Stimulated activated CD4-positive, alpha-beta T cell treated with anti-CD3 and anti-CD28 coated beads, TNF-alpha, amount 100 ng/mL, for 4 hours (primary cell): ENCODE results near the gene POLR3E.
"Not testable (repeated sequence)": the region's sequence is repeated elsewhere in the genome, so short reads cannot be mapped to it uniquely, and the experiment has no call there.

ENCODE experiments used
- DNase-seq, 3 experiments: peaks; one replicate each; pipeline ENCODE4 v3.0.0-alpha.2; 2020; ENCODE audit warnings: low read depth in 3 of 3

The POLR3E gene

DNA sequence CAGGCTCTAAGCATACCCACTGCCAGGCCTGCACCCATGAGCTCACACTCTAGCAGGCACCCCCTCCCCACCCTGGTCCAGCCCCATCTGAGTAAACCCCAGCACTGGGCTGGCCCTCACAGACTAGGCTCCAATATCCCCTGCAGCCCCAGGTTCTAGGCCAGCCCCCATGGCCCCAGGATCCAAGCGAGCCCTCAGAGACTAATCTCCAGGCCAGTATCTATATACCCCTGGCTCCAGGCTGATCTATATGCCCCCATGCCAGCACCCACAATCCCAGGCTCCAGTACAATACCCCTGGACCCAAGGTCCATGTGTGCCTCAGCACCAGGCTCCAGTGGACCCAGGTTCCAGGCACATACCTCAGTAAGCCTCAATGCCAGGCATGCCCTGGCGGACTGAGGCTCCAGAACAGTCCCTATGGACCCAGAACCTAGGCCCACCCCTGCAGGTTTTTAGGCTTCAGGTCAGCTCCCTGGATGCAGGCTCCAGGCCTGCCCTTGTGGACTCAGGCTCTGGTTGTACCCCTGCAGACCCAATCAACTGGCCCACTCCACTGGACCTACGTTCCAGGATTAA, 38.5 kb downstream of the POLR3E start:
- DNase-seq = no peak

DNA sequence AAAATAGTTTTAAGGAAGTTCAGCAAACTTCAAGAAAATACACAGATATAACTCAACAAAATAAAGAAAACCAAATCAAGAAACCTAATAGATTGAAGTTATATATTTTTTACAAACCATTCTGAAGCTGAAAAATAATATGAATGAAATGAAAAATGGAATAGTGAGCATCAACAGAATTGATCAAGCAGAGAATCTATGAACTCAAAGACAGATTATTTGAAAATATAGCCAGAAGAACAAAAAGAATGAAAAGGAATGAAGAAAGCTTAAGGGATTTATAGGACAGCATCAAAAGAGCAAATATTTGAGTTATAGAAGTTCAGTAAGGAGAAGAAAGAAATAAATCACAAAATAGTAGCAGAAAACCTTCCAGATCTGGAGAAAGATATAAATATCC, 39.4 kb downstream of the POLR3E start:
- no peak for DNase-seq

DNA sequence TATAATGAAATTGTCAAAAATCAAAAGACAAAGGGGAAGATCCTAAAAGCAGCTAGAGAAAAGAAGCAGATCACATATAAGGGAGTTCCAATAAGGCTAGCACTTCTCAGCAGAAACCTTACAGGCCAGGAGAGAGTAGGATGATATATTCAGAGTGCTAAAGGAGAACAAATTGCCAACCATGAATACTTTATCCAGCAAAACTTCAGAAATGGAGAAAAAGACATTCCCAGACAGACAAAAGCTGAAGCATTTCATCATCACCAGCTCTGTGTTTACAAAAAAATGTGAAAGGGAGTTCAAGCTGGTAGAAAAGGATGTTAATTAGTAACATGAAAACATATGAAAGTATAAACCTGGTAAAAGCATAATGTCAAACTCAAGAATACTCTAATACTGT, 39.8 kb downstream of the POLR3E start:
- DNase-seq = no peak

GRCh38 chr16:22337849-22338635, 40.8 kb downstream of the POLR3E start:
- no peak for DNase-seq

DNA sequence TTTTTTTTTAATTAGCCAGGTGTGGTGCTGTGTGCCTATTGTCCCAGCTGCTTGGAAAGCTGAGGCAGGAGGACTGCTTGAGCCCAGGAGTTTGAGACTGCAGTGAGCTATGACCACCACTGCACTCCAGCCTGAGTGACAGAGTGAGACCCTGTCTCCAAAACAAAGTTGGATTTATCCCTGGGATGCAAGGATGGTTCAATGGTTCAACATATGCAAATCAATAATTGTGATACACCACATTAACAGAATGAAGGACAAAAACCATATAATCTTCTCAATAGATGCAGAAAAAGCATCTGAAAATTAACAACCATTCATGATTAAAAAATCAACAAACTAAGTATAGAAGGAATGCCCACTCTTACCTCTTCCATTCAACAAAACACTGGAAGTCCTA, 43.7 kb downstream of the POLR3E start:
- no peak for DNase-seq

DNA sequence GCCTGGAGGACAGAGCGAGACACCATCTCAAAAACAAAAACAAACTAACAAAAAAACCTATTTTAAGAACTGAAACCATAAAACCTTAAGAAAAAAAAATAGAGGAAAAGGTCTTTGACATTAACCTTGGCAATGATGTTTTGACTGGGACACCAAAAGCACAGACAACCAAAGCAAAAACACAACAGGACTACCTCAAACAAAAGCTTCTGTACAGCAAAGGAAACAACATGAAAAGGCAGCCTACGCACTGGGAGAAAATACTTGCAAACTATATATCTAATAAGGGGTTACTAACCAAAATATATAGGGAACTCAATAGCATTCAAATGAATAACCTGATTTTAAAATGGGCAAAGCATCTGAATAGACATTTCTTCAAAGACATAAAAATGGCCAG, 44.9 kb downstream of the POLR3E start:
- no peak for DNase-seq

GRCh38 chr16:22346483-22346882, 49.3 kb downstream of the POLR3E start:
- DNase-seq = no peak

GRCh38 chr16:22347100-22347820, 50.1 kb downstream of the POLR3E start:
- DNase-seq = no peak

- DNase-seq = no peak
Observed at GRCh38 chr16:22348291-22348690, 51.1 kb downstream of the POLR3E start.

DNA sequence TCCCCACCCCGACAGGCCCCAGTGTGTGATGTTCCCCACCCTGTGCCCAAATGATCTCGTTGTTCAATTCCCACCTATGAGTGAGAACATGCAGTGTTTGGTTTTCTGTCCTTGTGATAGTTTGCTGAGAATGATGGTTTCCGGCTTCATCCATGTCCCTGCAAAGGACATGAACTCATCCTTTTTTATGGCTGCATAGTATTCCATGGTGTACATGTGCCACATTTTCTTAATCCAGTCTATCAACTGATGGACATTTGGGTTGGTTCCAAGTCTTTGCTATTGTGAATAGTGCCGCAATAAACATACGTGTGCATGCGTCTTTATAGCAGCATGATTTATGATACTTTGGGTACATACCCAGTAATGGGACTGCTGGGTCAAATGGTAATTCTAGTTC, 53.8 kb downstream of the POLR3E start:
- not testable (repeated sequence) for DNase-seq

DNA sequence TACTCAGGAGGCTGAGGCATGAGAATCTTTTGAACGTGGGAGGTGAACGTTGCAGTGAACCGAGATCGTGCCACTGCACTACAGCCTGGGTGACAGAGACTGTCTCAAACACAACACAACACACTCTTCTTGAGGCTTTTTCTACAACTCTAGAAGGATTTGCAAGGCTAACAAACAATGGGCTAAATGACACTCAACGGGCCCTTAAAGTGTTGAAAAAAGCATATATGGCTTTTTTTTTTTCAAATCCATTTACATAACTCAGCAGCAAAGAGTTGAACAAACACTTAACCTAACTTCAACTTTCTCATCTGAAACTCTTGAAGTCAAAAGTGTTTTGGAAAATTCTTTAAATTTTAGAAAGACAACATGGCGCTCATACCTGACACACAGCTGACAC, 54.9 kb downstream of the POLR3E start:
- no peak for DNase-seq

GRCh38 chr16:22352723-22353122, 55.5 kb downstream of the POLR3E start:
- DNase-seq = no peak

- no peak for DNase-seq
Observed at GRCh38 chr16:22353191-22353919, 56.1 kb downstream of the POLR3E start.

- DNase-seq = no peak
Observed at GRCh38 chr16:22353933-22354541, 56.8 kb downstream of the POLR3E start.

- no peak for DNase-seq
Observed at GRCh38 chr16:22355487-22355908, 58.3 kb downstream of the POLR3E start.

- DNase-seq = no peak
Observed at GRCh38 chr16:22356930-22357634, 59.9 kb downstream of the POLR3E start.

DNA sequence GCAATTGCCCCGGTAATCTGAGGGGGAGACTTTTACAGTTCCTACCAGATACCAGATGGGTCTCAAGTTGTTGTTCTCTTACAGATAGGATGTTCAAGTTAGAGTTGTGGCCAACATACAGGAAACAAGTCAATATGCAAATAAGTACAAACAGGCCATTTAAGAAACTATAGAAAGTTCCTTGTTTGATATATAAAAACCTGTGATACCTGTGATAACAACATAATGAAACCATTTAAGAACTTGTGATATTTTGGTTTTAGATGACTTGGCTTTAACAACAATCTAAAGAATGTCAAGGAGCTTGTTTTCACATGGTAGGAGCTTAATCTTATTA, 60.4 kb downstream of the POLR3E start:
- DNase-seq = no peak

- no peak for DNase-seq
Observed at GRCh38 chr16:22358000-22358399, 60.8 kb downstream of the POLR3E start.

DNA sequence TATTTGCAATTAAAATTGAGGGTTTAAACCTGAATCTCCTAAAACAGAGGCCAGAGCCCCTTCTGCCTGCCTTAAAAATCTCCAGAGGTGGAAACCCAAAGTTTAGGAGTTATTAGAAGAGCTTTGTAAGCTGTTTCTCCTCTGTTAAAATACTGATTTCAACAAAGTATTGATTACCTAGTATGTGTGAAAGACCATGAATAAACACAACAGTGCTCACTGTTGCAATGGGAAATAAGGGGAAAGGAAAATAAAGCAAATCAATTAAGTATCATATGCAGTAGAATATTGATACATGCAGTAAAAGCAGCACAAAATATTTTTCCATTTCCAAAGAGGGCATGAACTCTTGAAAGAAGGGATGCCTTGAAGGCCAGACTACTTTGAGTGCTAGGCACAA, 62.5 kb downstream of the POLR3E start:
- no peak for DNase-seq

GRCh38 chr16:22360963-22361659, 63.9 kb downstream of the POLR3E start:
- no peak for DNase-seq

GRCh38 chr16:22364241-22364640, 67.0 kb downstream of the POLR3E start:
- DNase-seq = no peak
